B cell (primary cell): ENCODE measurements around the gene PRDM5. TPM values are rescaled to one million over a fixed set of nuclear protein-coding genes. Genes with fewer than 3 reads are reported as not detected.

Source experiments
- ATAC-seq: fragments of 200-7000 bp; cut with Tn5 transposase; one replicate; pipeline ENCODE4 v1.10.0; 2021; ENCODE audit warnings: low read depth, mild to moderate bottlenecking, moderate number of reproducible peaks, moderate library complexity
- CTCF ChIA-PET: fragments of 350-600 bp; sonication (Branson Sonifier 250); formaldehyde crosslinking; loops from one replicate; lab custom pipeline; 2021; ENCODE audit warnings: antibody characterized with exemption, inconsistent platforms; lab: Charles Lee
- POLR2A ChIA-PET: fragments of 350-600 bp; sonication (Branson Sonifier 250); formaldehyde crosslinking; loops from one replicate; lab custom pipeline; 2021; ENCODE audit warnings: antibody characterized with exemption; lab: Charles Lee
- DNase-seq: peaks from one replicate; pipeline ENCODE4 v3.0.0; 2013
- H2AFZ ChIP-seq: 2 replicates; pipeline ENCODE4 v1.6.1; 2012; ENCODE audit warnings: mild to moderate bottlenecking, low read depth, low read length; ENCODE audit not compliant: insufficient read depth, poor library complexity, severe bottlenecking
- H3K27ac ChIP-seq, 2 donors: 1 replicate in 1 of 2; 2 replicates in 1 of 2; pipeline ENCODE4 v1.5.1; 2012 to 2013; ENCODE audit warnings: low read length in 2 of 2, mild to moderate bottlenecking in 2 of 2, moderate library complexity in 1 of 2
- H3K27me3 ChIP-seq, 4 experiments: fragments of 200-600 bp in 1 of 4; sonication (generic) in 1 of 4; replicated peaks in 1 of 4; 1 replicate in 2 of 4; 2 replicates in 2 of 4; pipeline versions ENCODE4 v1.6.1 to v1.7.0; 2013 to 2016; ENCODE audit warnings: low read length in 3 of 4, mild to moderate bottlenecking in 2 of 4, mixed read lengths in 1 of 4, moderate library complexity in 1 of 4; ENCODE audit not compliant: insufficient read depth in 4 of 4, control insufficient read depth in 3 of 4; ENCODE audit errors: control extremely low read depth in 1 of 4
- H3K36me3 ChIP-seq, 2 experiments: replicated peaks in 1 of 2; 1 replicate in 1 of 2; 2 replicates in 1 of 2; pipeline versions ENCODE4 v1.6.1 to v1.7.1; 2013; ENCODE audit warnings: low read length in 1 of 2; ENCODE audit not compliant: insufficient read depth in 2 of 2, control insufficient read depth in 1 of 2; ENCODE audit errors: control extremely low read depth in 1 of 2, extremely low read depth in 1 of 2
- H3K4me1 ChIP-seq, 2 donors: fragments of 200-600 bp in 1 of 2; sonication (generic) in 1 of 2; 1 replicate in 1 of 2; 2 replicates in 1 of 2; pipeline versions ENCODE4 v1.5.1 to v1.6.1; 2013 to 2017; ENCODE audit warnings: low read length in 2 of 2; ENCODE audit not compliant: control insufficient read depth in 2 of 2, insufficient read depth in 2 of 2
- H3K4me2 ChIP-seq: replicated peaks from 2 replicates; pipeline ENCODE3; 2012; ENCODE audit warnings: mild to moderate bottlenecking, low read depth, low read length; ENCODE audit not compliant: poor library complexity, severe bottlenecking
- H3K4me3 ChIP-seq, 5 experiments: fragments of 200-600 bp in 1 of 5; sonication (generic) in 1 of 5; 1 replicate in 3 of 5; 2 replicates in 2 of 5; pipeline versions ENCODE4 v1.5.1 to v1.7.0; 2011 to 2016; ENCODE audit warnings: low read length in 4 of 5, mild to moderate bottlenecking in 4 of 5, low read depth in 2 of 5, control low read depth in 1 of 5, moderate library complexity in 1 of 5; ENCODE audit not compliant: insufficient read depth in 1 of 5; ENCODE audit errors: control extremely low read depth in 1 of 5, extremely low read depth in 1 of 5
- H3K79me2 ChIP-seq: fragments of 200-600 bp; sonication (generic); one replicate; pipeline ENCODE4 v1.6.0; 2016; ENCODE audit warnings: low read length; ENCODE audit not compliant: control insufficient read depth, insufficient read depth
- H3K9ac ChIP-seq: fragments of 200-600 bp; sonication (generic); 2 replicates; pipeline ENCODE4 v1.6.1; 2017; ENCODE audit warnings: mild to moderate bottlenecking, low read length, moderate library complexity
- H3K9me3 ChIP-seq, 3 donors: one replicate each; pipeline versions ENCODE4 v1.6.1 to v1.7.1; 2013; ENCODE audit warnings: low read length in 2 of 3; ENCODE audit not compliant: control insufficient read depth in 2 of 3, insufficient read depth in 1 of 3; ENCODE audit errors: control extremely low read depth in 1 of 3
- H4K20me1 ChIP-seq: 2 replicates; pipeline ENCODE4 v1.6.0; 2012; ENCODE audit warnings: mild to moderate bottlenecking, low read length; ENCODE audit not compliant: insufficient read depth, control insufficient read depth, poor library complexity, severe bottlenecking
- H3K27ac Mint-ChIP-seq: one replicate; pipeline ENCODE4 v1.8.0; 2021; ENCODE audit warnings: mixed read lengths
- H3K27me3 Mint-ChIP-seq: one replicate; pipeline ENCODE4 v1.8.0; 2021; ENCODE audit warnings: mixed read lengths
- H3K4me1 Mint-ChIP-seq: one replicate; pipeline ENCODE4 v1.8.0; 2021; ENCODE audit warnings: mixed read lengths
- H3K4me3 Mint-ChIP-seq: one replicate; pipeline ENCODE4 v1.8.0; 2021; ENCODE audit warnings: mixed read lengths
- H3K9me3 Mint-ChIP-seq: one replicate; pipeline ENCODE4 v1.8.0; 2022; ENCODE audit warnings: mixed read lengths; ENCODE audit not compliant: insufficient read depth
- CTCF ChIP-seq: fragments of 200-600 bp; IDR thresholded peaks from one replicate; pipeline ENCODE4 v1.8.0; 2022; ENCODE audit warnings: antibody characterized with exemption, mild to moderate bottlenecking
- EZH2 ChIP-seq: IDR thresholded peaks from 2 replicates; pipeline ENCODE4 v1.6.1; 2012; ENCODE audit warnings: borderline replicate concordance, low read depth, mild to moderate bottlenecking, moderate library complexity, low read length; ENCODE audit not compliant: insufficient read depth, poor library complexity, severe bottlenecking
- WGBS: methylation state at CpG from one replicate; pipeline ENCODE4 v1.1.5; 2013; ENCODE audit warnings: missing lambda C conversion rate; ENCODE audit not compliant: insufficient coverage; 5-methylcytosine and 5-hydroxymethylcytosine counted together
- intact Hi-C: fragments of 100-400 bp; cut with micrococcal nuclease; formaldehyde crosslinking; loops from one replicate; pipeline ENCODE4 v1.10.0; 2022
- polyA plus RNA-seq: library from polyadenylated mRNA; depleted of rRNA; stranded (reverse); fragments of >200 nt; gene quantifications from 2 replicates; pipeline ENCODE4 v1.2.3, GENCODE V29; 2012
- total RNA-seq, 2 donors: library from RNA; stranded (reverse); fragments of 120-200 nt in 1 of 2; gene quantifications; 1 replicate in 1 of 2; 2 replicates in 1 of 2; pipeline versions ENCODE4 v1.2.3 to v1.2.4, GENCODE V29; 2013 to 2022

Gene PRDM5
- total and polyA plus RNA-seq, 2 donors (not counting 1 experiment from before 2014, with no cell fraction given) = not detected

GRCh38 chr4:120699354-120699753, 223.2 kb downstream of the PRDM5 start:
- H3K27me3 ChIP-seq = no peaks in the 10 kb centered on the region
- H3K9me3 Mint-ChIP-seq = no peaks in the 10 kb centered on the region
- ATAC-seq (no peak), DNase-seq (no peak)
- no peaks in the 10 kb centered on the region for H3K79me2 ChIP-seq
- no peak overlapping the region for H3K9ac ChIP-seq
- no peak overlapping the region for H3K27ac ChIP-seq
- no peaks in the 10 kb centered on the region for H4K20me1 ChIP-seq
- H3K27ac Mint-ChIP-seq = no peak overlapping the region
- H3K4me3 Mint-ChIP-seq = no peak overlapping the region
- ChIA-PET CTCF (no interaction called here), POLR2A (no interaction called here)
- no peak overlapping the region for H2AFZ ChIP-seq
- intact Hi-C loops = no loop called here
- H3K4me2 ChIP-seq = no peak overlapping the region
- no peaks in the 10 kb centered on the region for H3K36me3 ChIP-seq
- no peaks in the 10 kb centered on the region for H3K4me1 Mint-ChIP-seq
- WGBS = no CpG with 5 or more reads among the region's 1 CpG
- H3K27me3 Mint-ChIP-seq = no peaks in the 10 kb centered on the region
- H3K4me1 ChIP-seq = no peaks in the 10 kb centered on the region
- no peaks in the 10 kb centered on the region for H3K9me3 ChIP-seq
- no peak for TF ChIP-seq EZH2
- no peak for TF ChIP-seq CTCF
- no peak overlapping the region for H3K4me3 ChIP-seq

GRCh38 chr4:120694973-120695372, 227.6 kb downstream of the PRDM5 start:
- Histone ChIP-seq H3K36me3 (no peaks in the 10 kb centered on the region), H3K27me3 (no peaks in the 10 kb centered on the region), H3K9me3 (no peaks in the 10 kb centered on the region), H3K27ac (no peak overlapping the region), H3K4me3 (no peak overlapping the region), H3K9ac (no peak overlapping the region), H3K79me2 (no peaks in the 10 kb centered on the region), H4K20me1 (no peaks in the 10 kb centered on the region), H3K4me1 (no peaks in the 10 kb centered on the region), H2AFZ (no peak overlapping the region), H3K4me2 (no peak overlapping the region)
- ATAC-seq (no peak), DNase-seq (no peak)
- CTCF ChIA-PET = no interaction called here
- Mint-ChIP-seq H3K4me3 (no peak overlapping the region), H3K4me1 (no peaks in the 10 kb centered on the region), H3K27ac (no peak overlapping the region), H3K9me3 (no peaks in the 10 kb centered on the region), H3K27me3 (no peaks in the 10 kb centered on the region)
- TF ChIP-seq EZH2 (no peak), CTCF (no peak)
- intact Hi-C loops = no loop called here
- POLR2A ChIA-PET = no interaction called here
- WGBS = 80% methylated on average over 1 of the region's 2 CpGs
